ENCODE results near the gene TAF3.

TAF3 gene

DNA sequence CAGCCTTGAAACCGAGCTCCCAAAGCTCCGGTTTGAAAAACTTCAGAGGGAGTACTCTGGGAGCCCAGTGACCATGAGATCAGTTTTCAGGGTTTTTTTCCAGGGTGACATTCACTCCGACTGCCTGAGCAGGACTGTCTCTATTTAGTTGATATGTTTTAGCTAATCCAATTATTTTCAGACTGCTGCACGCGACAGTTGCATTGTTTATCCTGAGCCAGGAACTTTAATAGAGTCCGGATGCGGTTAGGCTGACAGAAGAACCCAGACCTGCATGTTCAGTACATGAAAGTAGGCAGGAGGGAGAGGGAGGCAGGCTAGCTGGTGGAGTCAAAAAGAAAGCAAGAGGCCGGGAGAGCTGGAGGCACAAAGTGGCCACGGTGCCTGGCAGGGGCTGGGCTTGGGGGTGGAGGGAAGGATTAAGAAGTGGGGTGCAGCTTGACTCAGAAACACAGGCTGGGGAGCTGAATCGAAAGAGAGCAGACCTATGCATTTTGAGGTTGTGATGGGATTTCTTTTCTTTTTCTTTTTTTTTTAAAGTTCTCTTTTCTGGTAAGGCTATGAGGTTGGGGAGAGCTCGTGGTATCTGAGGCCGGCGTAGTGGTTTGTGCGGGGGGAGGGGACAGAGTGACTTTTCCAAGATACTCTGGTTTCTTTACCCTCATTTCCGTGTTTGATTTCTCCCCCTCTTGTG lies 241.9 kb downstream of the TAF3 start:
- DNase-seq (ENCODE audit: low read depth): no peak

DNA sequence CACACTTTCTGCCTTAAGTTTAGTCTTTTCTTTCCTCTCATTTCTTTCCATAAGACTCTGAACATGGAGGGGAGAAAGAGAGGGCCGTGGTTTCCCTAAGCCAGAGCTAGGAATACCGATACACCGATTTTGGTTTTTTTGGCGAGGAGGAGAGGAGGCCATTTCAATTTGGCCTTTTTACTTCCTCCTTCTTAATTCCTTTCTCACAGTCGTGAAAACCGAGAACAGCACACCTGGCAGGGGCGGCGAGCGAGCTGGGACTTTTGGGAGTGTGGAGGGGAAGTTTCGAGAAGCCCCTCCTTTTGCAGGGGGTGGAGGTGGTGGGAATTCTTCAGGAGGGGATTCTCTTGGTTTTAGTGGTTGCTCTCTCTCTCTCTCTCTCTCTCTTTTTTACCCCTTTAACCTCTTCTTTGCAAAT lies 242.4 kb downstream of the TAF3 start:
- DNase-seq (ENCODE audit: low read depth): no peak

DNA sequence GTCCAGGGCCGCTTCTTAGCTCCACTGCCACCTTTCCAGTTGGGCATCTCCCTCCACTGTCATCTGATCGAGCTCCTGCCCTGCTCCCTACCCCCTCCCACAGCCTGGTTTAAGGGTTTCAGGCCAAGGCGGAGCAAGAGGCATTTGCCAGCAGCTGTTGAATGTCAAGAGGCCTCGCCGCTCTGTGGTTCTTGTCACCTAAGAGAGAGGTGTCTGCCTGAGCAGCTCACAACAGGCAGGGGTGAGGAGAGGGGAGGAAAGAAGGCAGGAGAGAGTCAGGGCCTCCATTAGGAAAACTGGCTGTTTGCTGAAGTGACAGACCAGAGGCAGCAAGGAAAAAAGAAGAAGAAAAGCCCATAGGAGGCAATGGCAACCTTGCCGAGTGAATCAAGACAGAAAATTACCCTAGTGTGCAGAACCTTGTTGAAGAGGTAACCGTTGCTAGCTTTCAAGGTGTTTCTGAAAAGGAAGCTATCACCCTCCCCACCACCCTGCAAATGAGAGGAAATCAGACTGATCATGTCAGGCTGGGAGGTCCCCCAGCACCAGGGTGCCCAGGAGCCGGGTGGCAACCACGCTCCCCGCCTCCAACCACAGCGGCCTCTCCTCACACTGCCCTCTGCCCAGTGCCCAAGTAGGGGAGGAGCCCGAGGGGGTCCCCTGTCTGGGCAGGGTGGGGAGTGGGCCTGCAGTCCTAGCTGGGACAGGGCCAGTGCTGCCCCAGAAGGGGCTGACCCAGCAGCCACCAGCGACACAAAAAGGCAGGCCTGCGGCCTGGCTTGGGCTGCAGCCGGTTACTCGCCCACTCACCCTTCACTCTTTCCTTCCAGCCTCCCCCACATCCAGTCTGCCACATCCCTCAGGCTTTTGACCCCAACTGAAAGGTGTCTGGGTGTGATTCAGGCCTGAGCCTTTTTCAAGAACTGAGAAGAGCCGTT lies 243.2 kb downstream of the TAF3 start:
- no peak for DNase-seq (ENCODE audit: low read depth)

DNA sequence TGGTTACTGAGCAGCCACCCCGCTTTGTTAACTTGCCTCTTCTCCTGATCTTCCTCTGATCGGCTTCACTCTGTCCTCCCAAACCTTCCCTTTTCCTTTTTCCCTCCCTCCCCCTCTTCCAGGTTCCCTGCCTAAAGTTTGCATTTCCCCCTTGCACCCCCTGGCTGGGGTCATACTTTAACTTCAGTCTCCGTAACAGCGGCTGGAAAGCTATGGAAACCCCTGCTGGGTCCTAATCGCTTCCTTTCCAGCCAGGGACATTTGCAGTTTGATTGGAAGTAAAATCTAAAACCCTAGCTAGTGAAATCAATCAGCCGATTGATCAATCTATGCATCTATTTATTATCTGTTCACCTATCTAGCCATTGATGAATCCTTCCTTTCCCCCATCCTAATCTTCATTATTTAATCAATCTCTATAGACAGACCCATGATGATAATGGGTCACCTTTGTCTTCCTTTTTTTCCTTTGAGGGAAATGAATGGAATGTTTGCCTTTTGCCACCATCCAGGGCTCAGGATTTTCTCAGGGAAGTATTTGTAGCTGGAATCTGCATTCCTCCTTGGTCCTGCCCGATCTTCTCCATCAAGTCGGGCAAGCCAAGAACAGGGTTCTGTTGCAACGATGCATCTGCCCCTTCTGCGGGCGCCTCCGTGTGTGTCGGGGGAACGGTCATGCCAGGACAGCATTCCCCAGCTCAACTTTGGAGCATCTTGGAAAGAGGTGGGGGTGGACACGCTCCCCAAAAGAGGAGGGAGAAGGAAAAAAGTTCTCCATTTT lies 245.0 kb downstream of the TAF3 start:
- no peak for DNase-seq (ENCODE audit: low read depth)

DNA sequence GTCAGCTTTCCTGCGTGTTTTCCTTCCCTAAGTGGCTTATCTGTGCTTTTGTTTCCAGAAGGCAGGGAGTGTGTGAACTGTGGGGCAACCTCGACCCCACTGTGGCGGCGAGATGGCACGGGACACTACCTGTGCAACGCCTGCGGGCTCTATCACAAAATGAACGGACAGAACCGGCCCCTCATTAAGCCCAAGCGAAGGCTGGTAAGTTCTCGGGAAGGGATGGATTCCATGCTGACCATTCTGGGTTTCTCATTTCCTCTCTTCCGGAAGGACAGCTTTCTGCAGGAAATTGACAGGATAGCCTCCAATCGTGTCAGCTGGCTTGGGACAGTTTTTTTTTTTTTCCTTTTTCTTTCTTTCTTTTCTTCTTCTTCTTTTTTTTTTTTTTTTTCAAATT lies 245.6 kb downstream of the TAF3 start:
- DNase-seq (ENCODE audit: low read depth): no peak

DNA sequence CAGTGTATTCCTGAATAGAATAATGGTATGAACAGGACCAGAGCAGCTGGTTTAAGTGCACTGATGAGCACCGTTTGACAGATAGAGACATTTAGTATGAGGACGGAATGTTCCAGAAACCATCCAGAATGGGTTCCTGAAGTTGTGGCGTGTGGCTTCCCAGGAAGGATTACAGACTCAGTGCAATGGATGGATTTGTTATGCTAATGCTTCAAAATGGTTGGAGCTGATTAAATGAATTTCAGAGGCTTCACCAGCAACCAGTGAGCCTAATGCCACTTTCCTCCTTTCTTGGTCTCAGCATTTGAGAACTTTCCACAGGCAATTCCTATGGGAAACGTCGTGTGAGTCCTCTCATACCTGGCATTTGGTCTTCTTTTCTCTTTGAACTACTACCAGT lies 246.1 kb downstream of the TAF3 start:
- DNase-seq (ENCODE audit: low read depth): no peak

DNA sequence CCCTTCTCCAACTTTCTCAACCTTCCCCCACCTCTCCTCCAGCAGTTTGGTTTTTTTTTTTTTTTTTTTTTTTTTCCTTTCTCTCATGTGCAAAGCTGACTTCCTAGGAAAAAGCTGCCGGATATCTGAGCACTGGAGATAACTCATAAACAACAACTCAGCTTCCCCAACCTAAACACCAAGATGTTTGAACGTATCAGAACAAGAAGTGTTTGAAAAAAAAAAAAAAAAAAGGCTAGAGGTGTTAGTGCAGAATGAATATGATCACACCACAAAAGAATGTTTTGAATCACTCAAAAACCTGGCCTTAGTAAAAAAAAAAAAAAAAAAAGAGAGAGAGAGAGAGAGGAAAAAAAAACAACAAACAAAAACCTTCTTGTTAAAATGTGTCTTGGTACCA lies 247.3 kb downstream of the TAF3 start:
- DNase-seq (ENCODE audit: low read depth): no peak

DNA sequence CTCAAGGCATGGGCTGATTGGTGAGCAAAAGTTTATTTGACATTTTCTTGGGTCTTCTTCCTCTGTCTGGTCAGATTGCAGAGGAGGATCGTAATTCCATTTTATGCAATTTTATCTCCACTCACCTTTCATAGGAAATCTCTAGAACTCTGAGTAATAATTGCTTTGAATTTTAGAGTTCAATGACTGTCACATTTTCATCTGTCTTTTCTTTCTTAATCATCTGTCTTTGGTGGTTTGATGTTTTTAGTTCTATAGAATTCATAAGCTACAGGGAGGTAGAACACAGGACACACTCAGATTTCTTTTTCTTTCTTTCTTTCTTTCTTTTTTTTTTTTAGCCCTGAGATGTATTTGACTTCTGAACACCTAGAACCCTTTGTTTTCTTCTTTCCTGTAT lies 247.8 kb downstream of the TAF3 start:
- DNase-seq (ENCODE audit: low read depth): no peak
